Fibroblast of villous mesenchyme (primary cell): ENCODE results near the gene TSGA10IP. TPM values are rescaled to one million over a fixed set of nuclear protein-coding genes. Genes with fewer than 3 reads are reported as not detected.
"Not testable (repeated sequence)": the region's sequence is repeated elsewhere in the genome, so short reads cannot be mapped to it uniquely, and the experiment has no call there.

Experiments used
- DNase-seq: peaks from one replicate; pipeline ENCODE4 v3.0.0-alpha.2; 2010; ENCODE audit warnings: low read depth
- H3K4me3 ChIP-seq: 2 replicates; pipeline ENCODE4 v1.5.1; 2011; ENCODE audit warnings: low read depth, mild to moderate bottlenecking, low read length
- CTCF ChIP-seq: IDR thresholded peaks from 2 replicates; pipeline ENCODE4 v1.5.1; 2012; ENCODE audit warnings: low read depth, mild to moderate bottlenecking, low read length; ENCODE audit not compliant: insufficient read depth
- total RNA-seq: library from RNA; depleted of rRNA; stranded (reverse); fragments of >200 nt; gene quantifications from 2 replicates; pipeline ENCODE4 v1.2.3, GENCODE V29; 2012

TSGA10IP gene
- total RNA-seq, 1 donor: not detected

DNA sequence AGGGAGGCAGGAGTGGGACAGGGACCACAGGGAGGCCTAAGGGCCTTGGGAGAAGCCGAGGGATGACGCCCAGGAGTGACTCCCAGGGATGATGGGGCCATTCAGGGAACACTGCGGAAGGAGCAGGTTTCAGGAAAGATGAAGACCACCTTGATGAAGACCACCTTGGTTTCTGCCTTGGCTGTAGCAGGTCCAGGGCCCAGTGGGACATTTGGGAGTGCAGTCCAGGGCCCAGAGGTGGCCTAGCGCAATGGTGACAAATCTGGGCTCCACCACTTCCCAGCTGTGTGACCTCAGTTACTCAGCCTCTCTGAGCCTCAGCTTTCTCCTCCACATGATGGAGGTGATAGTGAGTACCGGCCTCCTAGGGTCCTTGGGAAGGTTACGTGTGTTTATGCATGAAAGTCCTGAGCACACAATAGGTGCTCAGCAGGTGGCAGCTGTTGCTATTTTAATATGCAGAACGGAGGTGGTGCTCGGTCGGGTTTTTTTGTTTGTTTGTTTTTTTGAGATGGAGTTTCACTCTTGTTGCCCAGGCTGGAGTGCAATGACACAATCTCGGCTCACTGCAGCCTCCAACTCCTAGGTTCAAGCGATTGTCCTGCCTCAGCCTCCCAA lies 770 bp downstream of the TSGA10IP start:
- no peak overlapping the region for H3K4me3 ChIP-seq
- no peak for TF ChIP-seq CTCF
- DNase-seq: no peak

DNA sequence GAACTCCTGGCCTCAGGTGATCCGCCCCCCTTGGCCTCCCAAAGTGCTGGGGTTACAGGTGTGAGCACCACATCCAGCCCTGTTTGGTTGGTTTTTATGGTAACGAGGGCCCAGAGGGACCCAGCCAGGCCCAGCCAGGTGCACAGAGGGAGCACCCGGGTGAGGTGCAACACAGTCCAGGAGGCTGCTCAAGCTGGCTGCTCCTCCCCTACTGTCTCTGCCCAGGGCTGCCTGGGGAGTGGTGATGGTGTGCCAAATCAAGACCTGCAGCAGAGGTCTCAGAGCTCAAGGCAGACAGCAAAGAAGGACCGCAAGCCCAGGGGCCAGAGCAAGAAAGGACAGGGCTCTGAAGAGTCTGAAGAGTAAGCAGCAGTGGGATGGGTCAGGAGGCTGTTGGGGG lies 1.4 kb downstream of the TSGA10IP start:
- DNase-seq: no peak
- TF ChIP-seq CTCF: no peak
- no peak overlapping the region for H3K4me3 ChIP-seq

DNA sequence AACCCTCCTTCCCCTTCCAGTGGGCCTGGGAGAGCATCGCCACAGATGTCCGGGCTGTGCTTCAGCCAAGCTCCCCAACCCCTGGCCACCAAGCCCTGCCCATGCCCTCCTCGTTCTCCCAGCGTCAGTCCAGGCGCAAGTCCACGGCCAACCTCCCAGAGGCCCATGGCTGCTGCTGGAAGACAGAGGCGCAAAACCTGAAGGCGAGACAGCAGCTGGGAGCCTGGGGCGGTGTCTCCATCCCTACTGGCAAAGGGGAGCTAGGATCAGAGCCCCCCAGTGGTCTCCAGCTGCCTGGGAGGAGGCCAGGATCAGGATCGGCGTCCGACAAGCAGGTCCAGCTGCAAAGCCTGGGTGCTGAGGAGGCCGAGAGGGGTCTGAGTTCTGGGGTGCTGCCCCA lies 1.9 kb downstream of the TSGA10IP start:
- no peak for DNase-seq
- TF ChIP-seq CTCF: no peak
- no peak overlapping the region for H3K4me3 ChIP-seq

DNA sequence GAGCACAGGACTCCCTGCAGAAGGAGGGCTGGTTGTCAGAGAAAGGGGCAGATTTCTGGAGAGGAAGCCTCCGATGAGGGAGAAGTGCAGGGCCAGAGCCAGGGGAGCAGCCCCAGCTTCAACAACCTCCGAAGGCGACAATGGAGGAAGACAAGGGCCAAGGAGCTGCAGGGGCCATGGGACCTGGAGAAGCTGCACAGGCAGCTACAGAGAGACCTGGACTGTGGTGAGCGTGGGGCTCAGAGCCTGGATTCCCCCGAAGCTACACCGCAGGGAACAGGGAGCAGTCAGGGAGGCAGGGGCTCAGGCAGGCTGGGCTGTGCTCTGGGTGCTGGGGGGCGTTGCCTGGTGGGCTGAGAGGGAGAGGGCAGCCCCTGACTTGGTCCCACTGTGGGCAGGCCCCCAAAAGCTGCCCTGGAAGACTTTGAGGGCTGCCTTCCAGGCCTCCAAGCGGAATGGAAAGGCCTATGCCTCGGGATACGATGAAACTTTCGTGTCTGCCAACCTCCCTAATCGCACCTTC lies 2.4 kb downstream of the TSGA10IP start:
- no peak for DNase-seq
- no peak overlapping the region for H3K4me3 ChIP-seq
- TF ChIP-seq CTCF: no peak

GRCh38 chr11:65950711-65951110 lies 5.4 kb downstream of the TSGA10IP start:
- not testable (repeated sequence) for DNase-seq, H3K4me3 ChIP-seq

- not testable (repeated sequence) for H3K4me3 ChIP-seq, DNase-seq
These were observed 6.4 kb downstream of the TSGA10IP start for GRCh38 chr11:65951641-65952040.

DNA sequence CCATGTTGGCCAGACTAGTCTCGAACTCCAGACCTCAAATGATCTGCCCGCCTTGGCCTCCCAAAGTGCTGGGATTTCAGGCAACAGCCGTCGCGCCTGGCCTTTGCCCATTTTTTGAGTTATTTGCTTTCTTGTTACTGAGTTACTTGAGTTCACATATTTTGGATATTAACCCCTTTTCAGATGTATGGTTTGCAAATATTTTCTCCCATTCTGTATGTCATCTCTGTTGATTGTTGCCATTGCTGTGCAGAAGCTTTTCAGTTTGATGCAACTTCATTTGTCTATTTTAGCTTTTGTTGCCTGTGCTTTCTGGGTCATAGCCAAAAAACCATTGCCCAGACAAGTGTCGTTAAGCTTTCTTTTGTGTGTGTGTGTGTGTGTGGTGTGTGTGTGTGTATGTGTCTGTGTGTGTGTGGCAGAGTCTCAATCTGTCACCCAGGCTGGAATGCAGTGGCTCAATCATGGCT lies 6.8 kb downstream of the TSGA10IP start:
- H3K4me3 ChIP-seq: no peak overlapping the region
- no peak for TF ChIP-seq CTCF
- no peak for DNase-seq

DNA sequence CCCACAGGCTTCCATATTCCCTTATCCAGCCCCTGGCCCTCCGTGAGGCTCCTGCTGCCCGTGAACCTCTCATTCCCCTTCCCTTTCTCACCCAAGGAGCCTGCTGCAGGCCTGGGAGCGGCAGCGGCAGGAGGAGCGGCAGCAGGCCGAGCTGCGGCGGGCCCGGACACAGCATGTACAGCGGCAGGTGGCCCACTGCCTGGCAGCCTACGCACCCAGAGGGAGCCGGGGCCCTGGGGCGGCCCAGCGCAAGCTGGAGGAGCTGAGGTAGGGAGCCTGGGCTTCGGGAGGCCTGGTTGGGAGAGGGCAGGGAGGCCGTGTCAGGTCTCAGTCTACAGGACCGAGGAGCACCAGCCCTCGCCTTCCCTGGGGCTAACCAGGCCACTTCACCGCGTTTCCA lies 8.2 kb downstream of the TSGA10IP start:
- no peak for TF ChIP-seq CTCF
- no peak for DNase-seq
- no peak overlapping the region for H3K4me3 ChIP-seq
